Right ventricle myocardium superior (tissue), 1 donor: ENCODE results near the gene PDE7B. TPM values are rescaled to one million over a fixed set of nuclear protein-coding genes. Genes with fewer than 3 reads are reported as not detected.
"Not testable (repeated sequence)": the region's sequence is repeated elsewhere in the genome, so short reads cannot be mapped to it uniquely, and the experiment has no call there.

Experiments used
- ATAC-seq: fragments of 200-7000 bp; cut with Tn5 transposase; one replicate; pipeline ENCODE4 v1.9.1; 2020; ENCODE audit warnings: mild to moderate bottlenecking; ENCODE audit not compliant: poor library complexity
- DNase-seq: peaks from one replicate; pipeline ENCODE4 v3.0.0-alpha.2; 2020
- intact Hi-C: fragments of 100-400 bp; cut with DNase I; formaldehyde crosslinking; loops from one replicate; pipeline ENCODE4 v1.11.2; 2022
- total RNA-seq: library from RNA; stranded (reverse); fragmentation: NEBNext Ultra II Directional; extraction: Animal tissue kit (Norgen Biotek cat#: 25700); gene quantifications from one replicate; pipeline ENCODE4 v1.2.1, GENCODE V29; 2021
- donor health status: DM: no; HTN: yes; CAD: no; lungs with severe emphysema.

Gene PDE7B
- total RNA-seq, 1 donor from 2014 or later: 18.6 TPM

- DNase-seq (no peak), ATAC-seq (no peak)
- intact Hi-C loops: no loop called here
Measured at GRCh38 chr6:135837735-135838449, 13.6 kb upstream of the PDE7B start.

- no peak for ATAC-seq
- no peak for DNase-seq
- intact Hi-C loops: no loop called here
Measured at GRCh38 chr6:135839121-135839520, 12.4 kb upstream of the PDE7B start.

DNA sequence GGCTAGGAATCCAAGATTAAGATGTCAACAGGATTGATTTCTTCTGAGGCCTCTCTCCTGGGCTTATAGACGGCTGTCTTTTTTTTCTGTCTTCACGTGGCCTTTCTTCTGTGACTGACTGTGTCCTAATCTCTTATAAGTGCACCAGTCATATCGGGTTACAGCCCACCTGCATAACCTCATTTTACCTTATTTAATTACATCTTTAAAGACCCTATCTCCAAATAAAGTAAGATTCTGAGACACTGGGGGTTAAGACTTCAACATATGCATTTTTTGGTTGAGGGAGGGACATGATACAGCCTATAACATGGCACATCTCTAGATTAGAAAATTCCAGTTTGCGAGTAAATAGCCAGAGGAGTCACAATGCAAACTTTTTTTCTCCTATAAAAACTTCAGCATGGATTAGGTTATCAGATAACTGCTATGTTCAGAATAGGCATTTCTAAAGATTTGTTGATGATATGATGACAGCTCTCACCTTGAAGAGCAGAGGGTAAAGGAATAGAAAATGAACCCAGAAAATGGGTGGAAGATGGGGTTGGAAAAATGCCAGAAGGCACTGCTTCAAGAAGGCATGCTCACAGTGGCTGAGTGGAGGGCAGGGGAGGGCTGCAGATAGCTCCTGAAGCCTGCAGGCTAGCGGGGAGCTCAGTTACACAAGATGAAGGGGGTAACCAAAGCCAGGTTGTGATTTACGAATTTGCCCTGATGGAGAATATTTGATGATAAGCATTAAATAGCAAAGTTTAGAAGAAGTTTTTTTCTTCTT is 8.7 kb upstream of the PDE7B start:
- no peak for DNase-seq
- ATAC-seq: no peak
- intact Hi-C loops: no loop called here

DNA sequence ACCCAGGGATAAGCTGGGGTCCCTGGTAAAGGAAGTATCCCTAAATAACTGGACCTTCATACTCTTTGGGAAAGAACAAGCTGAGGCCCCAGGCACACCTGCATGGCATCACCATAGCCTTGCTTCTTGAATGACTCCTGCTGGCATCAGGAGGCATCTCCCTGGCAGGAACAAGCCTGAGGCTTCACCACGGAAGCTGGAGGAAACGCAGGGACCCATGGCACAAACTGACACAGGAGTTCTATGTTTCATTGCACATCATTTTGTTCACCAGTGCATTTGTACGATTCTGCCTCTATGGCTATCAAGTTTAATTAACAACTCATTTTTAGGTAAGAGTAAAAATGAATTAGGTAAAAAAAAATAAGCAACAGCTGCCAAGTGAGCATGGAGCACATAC is 619 bp upstream of the PDE7B start:
- intact Hi-C loops: no loop called here
- no peak for ATAC-seq
- DNase-seq: no peak

- no peak for ATAC-seq
Measured at GRCh38 chr6:135852746-135853145, 1.2 kb downstream of the PDE7B start.

DNA sequence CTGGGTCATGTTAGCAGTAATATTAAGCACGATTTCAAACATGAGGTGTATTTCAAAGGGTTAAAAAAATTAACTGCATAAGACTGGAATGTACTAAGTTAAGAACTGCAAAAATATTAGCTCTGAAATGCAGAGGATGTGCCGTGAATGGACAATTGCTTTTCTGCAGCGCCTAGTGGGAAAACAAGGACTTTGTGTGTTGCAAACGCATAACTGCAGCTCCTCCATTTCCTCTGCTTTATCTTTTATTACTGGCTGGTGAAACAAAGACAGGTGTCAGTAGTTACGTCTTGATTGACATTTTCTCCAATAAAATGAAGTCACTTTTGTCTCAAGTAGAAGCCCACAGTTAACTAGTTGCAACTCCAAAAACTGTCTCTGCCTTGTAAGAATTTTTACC is 1.7 kb downstream of the PDE7B start:
- DNase-seq: no peak
- intact Hi-C loops: no loop called here
- ATAC-seq: peak; percentile 35

More at GRCh38 chr6:135852746-135853145, 1.2 kb downstream of the PDE7B start:
- intact Hi-C loops: no loop called here
- no peak for DNase-seq

GRCh38 chr6:135853986-135854385 is 2.5 kb downstream of the PDE7B start:
- DNase-seq (no peak), ATAC-seq (no peak)
- intact Hi-C loops: no loop called here

GRCh38 chr6:135854799-135855198 is 3.3 kb downstream of the PDE7B start:
- intact Hi-C loops: no loop called here
- DNase-seq: no peak
- no peak for ATAC-seq

- intact Hi-C loops: no loop called here
- DNase-seq: no peak
- ATAC-seq: no peak
Measured at GRCh38 chr6:135858931-135859330, 7.4 kb downstream of the PDE7B start.

DNA sequence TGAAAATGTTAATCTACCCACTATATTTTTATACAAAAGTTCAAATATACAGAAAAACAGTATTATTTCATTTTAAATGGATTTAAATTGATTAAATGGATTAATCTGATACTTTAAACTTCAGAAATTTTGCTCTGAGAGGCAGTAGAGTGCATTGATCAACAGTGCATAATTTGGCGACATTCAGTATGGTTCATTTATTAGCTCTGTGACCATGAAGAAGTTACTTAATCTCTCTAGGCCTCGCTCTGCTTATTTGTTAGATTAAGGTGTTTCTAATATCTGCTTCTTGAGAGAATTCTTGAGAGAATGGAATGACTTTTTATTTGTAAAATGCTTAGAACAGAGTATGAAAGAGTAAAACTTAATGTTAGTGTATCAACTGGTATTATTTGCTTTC is 8.9 kb downstream of the PDE7B start:
- no peak for DNase-seq
- intact Hi-C loops: no loop called here
- no peak for ATAC-seq

- intact Hi-C loops: no loop called here
- ATAC-seq: no peak
- DNase-seq: no peak
Measured at GRCh38 chr6:135861189-135861588, 9.7 kb downstream of the PDE7B start.

- ATAC-seq, intact Hi-C loops, DNase-seq: not testable (repeated sequence)
Measured at GRCh38 chr6:135864929-135865328, 13.4 kb downstream of the PDE7B start.

- intact Hi-C loops: no loop called here
- ATAC-seq (peak; percentile 51), DNase-seq (no peak)
Measured at GRCh38 chr6:135866445-135867123, 15.1 kb downstream of the PDE7B start.

DNA sequence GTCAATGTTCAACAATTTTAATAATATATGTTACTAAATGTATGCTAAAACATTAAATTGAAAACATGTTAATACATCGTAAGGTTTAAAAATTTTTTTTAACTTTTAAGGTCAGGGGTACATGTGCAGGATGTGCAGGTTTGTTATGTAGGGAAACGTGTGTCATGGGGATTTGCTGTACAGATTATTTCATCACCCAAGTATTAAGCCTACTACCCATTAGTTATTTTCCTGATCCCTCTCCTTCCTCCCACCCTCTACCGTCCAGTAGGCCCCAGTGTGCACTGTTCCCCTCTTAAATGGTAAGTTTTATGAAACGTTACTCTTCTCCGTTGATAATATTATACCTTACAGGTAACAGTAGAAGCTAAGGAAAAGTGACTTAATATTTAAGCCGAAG is 15.8 kb downstream of the PDE7B start:
- ATAC-seq (no peak), DNase-seq (no peak)
- intact Hi-C loops: no loop called here

DNA sequence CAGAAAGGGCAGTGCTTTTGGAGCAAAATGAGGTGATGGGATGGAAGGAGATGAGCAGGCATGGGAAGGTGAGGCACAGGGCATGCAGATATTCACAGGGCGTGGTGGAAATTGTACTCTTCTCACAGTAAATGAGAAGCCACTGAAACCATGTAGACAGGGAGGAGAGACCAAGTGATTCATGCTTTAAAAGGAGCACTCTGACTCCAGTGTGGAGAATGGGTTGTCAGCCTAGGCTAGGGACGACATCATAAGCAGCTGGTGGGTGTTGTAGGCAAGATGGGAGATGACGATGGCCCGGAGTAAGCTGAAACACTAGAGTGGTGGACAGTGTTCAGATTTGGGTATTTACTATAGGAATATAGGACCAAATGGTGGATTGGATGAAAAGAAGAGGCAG is 18.4 kb downstream of the PDE7B start:
- intact Hi-C loops: no loop called here
- DNase-seq (no peak), ATAC-seq (no peak)

- intact Hi-C loops: no loop called here
- no peak for ATAC-seq
- no peak for DNase-seq
Measured at GRCh38 chr6:135870722-135871121, 19.2 kb downstream of the PDE7B start.

- no peak for ATAC-seq
- intact Hi-C loops: no loop called here
- DNase-seq: no peak
Measured at GRCh38 chr6:135871296-135871695, 19.8 kb downstream of the PDE7B start.

- DNase-seq (no peak), ATAC-seq (no peak)
- intact Hi-C loops: no loop called here
Measured at GRCh38 chr6:135871878-135872277, 20.4 kb downstream of the PDE7B start.

DNA sequence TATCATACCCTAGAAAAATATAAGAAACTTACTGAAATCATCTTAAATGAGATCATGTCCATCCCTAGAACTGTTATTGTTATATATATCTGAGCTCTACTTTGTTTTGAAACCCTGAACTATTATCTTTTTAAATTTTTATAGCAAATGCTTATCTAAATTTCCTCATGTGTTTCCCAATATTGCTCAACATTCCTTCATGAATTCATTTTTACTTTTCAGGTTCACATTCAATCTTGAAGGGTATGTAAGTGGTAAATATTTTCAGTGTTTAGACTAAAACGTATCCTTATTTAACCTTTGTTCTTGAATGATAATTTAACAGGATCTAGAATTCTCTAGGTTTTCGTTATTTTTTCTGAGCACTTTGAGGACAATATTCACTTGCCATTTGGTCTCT is 23.9 kb downstream of the PDE7B start:
- DNase-seq (no peak), ATAC-seq (no peak)
- intact Hi-C loops: no loop called here

GRCh38 chr6:135876058-135876457 is 24.6 kb downstream of the PDE7B start:
- DNase-seq: no peak
- ATAC-seq: no peak
- intact Hi-C loops: no loop called here
